ENCODE measurements around the gene PKP4. TPM values are rescaled to one million over a fixed set of nuclear protein-coding genes. Genes with fewer than 3 reads are reported as not detected.

The PKP4 gene
- total RNA-seq, 1 donor: 33.3 TPM

- DNase-seq (ENCODE audit: low read depth): no peak
- no peak overlapping the region for H3K4me3 ChIP-seq (ENCODE audit: low read depth, low read length)
- TF ChIP-seq CTCF (IDR thresholded peaks at IDR 0.05; ENCODE audit: insufficient read depth, low read length): no peak
Observed at GRCh38 chr2:158589303-158589702, 132.6 kb downstream of the PKP4 start.

GRCh38 chr2:158598862-158599517 lies 142.2 kb downstream of the PKP4 start:
- no peak for DNase-seq (ENCODE audit: low read depth)
- no peak for TF ChIP-seq CTCF (IDR thresholded peaks at IDR 0.05; ENCODE audit: insufficient read depth, low read length)
- H3K4me3 ChIP-seq (ENCODE audit: low read depth, low read length): no peak overlapping the region

GRCh38 chr2:158599609-158600008 lies 142.9 kb downstream of the PKP4 start:
- TF ChIP-seq CTCF (IDR thresholded peaks at IDR 0.05; ENCODE audit: insufficient read depth, low read length): no peak
- peak; percentile 18 for DNase-seq (ENCODE audit: low read depth)
- H3K4me3 ChIP-seq (ENCODE audit: low read depth, low read length): no peak overlapping the region

- TF ChIP-seq CTCF (IDR thresholded peaks at IDR 0.05; ENCODE audit: insufficient read depth, low read length): no peak
- DNase-seq (ENCODE audit: low read depth): peak; percentile 96
- no peak overlapping the region for H3K4me3 ChIP-seq (ENCODE audit: low read depth, low read length)
Observed at GRCh38 chr2:158600155-158600802, 143.5 kb downstream of the PKP4 start.

- H3K4me3 ChIP-seq (ENCODE audit: low read depth, low read length): no peak overlapping the region
- DNase-seq (ENCODE audit: low read depth): no peak
- TF ChIP-seq CTCF (IDR thresholded peaks at IDR 0.05; ENCODE audit: insufficient read depth, low read length): no peak
Observed at GRCh38 chr2:158602027-158602426, 145.3 kb downstream of the PKP4 start.

GRCh38 chr2:158603205-158603604 lies 146.5 kb downstream of the PKP4 start:
- DNase-seq (ENCODE audit: low read depth): no peak
- no peak overlapping the region for H3K4me3 ChIP-seq (ENCODE audit: low read depth, low read length)
- no peak for TF ChIP-seq CTCF (IDR thresholded peaks at IDR 0.05; ENCODE audit: insufficient read depth, low read length)

Measured in fibroblast of the aortic adventitia (primary cell).